ENCODE results near the gene ACKR1.
A peak's percentile ranks its signal among the peaks of the same experiment; 100 is the strongest.

Gene ACKR1

DNA sequence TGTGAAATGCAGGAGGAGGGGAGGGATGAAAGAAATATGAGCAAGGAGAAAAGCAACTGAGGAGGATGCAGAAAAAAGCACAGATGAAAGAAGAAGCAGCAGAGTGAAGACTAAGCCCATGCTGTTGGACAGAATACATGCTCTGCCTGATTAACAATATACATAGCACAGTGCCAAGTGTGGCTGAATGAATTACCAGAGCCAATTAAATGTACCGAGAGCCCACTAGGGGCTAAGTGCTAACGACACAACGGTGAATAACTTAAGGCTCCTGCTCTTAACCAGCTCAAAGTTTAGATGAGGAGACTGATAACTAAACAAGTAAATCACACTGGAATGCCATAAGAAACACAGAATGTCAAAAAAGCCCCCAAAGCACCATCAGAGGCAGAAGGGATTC lies 17.6 kb upstream of the ACKR1 start:
- DNase-seq (ENCODE audit: low read depth in 2 of 2), result no peak

- DNase-seq (ENCODE audit: low read depth in 2 of 2), result no peak
These were observed 16.9 kb upstream of the ACKR1 start for GRCh38 chr1:159187647-159188374.

- DNase-seq (ENCODE audit: low read depth in 2 of 2), result no peak
These were observed 16.3 kb upstream of the ACKR1 start for GRCh38 chr1:159188375-159188788.

GRCh38 chr1:159190441-159190840 lies 14.2 kb upstream of the ACKR1 start:
- DNase-seq (ENCODE audit: low read depth in 2 of 2), result no peak

DNA sequence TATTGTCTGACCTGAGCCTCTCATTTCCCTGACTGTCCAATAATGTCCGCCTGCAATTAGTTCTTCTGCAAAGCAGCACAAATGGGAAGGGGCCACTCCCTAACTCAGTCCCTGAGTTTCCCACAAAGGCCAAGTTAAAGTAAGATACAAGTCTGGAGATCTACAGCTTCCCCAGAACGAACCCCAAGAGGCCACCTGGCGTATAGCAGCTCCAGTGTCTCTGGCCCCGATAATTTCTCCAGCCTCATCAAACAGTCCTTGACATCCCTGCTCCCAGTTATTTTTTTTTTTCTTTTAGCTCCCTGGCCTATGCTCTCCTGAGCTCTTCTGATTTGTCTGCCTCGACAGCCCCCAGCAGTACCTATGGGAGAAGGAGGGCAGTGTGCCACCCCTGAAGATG lies 8.1 kb upstream of the ACKR1 start:
- DNase-seq (ENCODE audit: low read depth in 2 of 2), result no peak

GRCh38 chr1:159197561-159198557 lies 6.8 kb upstream of the ACKR1 start:
- peak in 1 of 2 donors; percentile 14 for DNase-seq (ENCODE audit: low read depth in 2 of 2)

GRCh38 chr1:159199901-159200300 lies 4.8 kb upstream of the ACKR1 start:
- no peak for DNase-seq (ENCODE audit: low read depth in 2 of 2)

DNA sequence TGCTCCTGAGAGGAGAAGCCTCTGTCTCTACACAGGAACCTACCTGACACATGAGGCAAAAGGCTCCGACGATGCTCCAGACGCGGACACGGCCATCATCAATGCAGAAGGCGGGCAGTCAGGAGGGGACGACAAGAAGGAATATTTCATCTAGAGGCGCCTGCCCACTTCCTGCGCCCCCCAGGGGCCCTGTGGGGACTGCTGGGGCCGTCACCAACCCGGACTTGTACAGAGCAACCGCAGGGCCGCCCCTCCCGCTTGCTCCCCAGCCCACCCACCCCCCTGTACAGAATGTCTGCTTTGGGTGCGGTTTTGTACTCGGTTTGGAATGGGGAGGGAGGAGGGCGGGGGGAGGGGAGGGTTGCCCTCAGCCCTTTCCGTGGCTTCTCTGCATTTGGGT lies 3.9 kb upstream of the ACKR1 start:
- no peak for DNase-seq (ENCODE audit: low read depth in 2 of 2)

GRCh38 chr1:159201642-159202041 lies 3.0 kb upstream of the ACKR1 start:
- DNase-seq (ENCODE audit: low read depth in 2 of 2), result no peak

DNA sequence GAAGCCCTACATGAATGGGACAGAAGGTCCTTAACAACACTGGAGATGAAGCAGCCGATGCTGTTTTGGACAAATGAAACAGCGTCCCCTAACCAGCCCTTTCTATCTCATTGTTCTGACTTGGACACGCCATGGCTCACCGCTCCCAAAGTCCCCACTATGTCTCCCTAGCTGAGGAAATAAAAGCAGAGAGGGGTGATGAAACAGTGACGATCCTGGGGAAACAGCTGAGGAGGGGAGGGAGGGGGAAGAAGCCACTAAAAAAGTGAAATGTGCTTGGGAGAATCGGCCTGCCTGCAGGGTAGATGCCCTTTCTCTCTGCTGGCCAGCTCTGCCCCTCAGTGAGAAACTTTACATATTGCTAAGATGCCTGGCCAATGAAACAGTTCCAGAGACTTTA lies 1.1 kb upstream of the ACKR1 start:
- no peak for DNase-seq (ENCODE audit: low read depth in 2 of 2)

GRCh38 chr1:159205225-159205624 lies 550 bp downstream of the ACKR1 start:
- DNase-seq (ENCODE audit: low read depth in 2 of 2), result no peak

GRCh38 chr1:159206110-159206509 lies 1.4 kb downstream of the ACKR1 start:
- DNase-seq (ENCODE audit: low read depth in 2 of 2), result no peak

GRCh38 chr1:159207080-159207479 lies 2.4 kb downstream of the ACKR1 start:
- no peak for DNase-seq (ENCODE audit: low read depth in 2 of 2)

DNA sequence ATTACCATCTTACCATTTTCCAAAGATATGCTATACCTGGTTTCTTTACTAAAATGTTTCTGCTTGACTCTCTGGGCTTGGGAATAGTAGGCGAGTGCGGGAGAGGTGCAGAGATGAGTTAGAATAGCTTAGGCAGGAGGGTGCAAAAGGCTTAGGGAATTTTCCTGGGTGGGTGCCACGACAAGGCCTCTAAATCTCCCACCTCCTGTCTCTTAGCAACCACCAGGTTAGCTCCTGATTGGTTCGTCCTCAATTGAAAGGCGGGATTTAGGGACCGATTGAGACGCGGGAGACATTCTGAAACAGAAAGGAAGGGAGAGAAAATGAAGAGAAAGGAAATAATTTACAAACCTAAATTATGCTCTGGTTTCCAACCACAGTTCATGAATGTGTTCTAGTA lies 3.1 kb downstream of the ACKR1 start:
- DNase-seq (ENCODE audit: low read depth in 2 of 2), result no peak

GRCh38 chr1:159208175-159208825 lies 3.6 kb downstream of the ACKR1 start:
- DNase-seq (ENCODE audit: low read depth in 2 of 2), result no peak

DNA sequence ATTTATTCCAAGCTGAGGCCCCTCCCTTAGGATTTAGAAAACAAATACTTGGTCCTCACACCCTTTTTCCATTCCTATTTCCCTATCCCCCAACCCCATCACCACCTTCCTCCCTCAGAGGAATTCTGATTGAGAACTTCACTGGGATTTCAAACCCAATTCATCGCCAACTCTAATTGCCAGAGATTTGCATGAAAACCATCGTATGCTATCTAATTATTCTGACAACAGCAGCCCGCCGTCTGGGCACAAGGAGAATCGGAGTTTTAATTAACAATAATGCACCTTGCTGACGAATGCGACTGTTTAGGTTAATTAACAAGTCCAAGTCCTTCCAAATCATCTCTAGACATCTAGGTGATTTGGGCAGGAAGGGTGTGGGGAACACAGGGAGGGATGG lies 4.4 kb downstream of the ACKR1 start:
- DNase-seq (ENCODE audit: low read depth in 2 of 2), result no peak

DNA sequence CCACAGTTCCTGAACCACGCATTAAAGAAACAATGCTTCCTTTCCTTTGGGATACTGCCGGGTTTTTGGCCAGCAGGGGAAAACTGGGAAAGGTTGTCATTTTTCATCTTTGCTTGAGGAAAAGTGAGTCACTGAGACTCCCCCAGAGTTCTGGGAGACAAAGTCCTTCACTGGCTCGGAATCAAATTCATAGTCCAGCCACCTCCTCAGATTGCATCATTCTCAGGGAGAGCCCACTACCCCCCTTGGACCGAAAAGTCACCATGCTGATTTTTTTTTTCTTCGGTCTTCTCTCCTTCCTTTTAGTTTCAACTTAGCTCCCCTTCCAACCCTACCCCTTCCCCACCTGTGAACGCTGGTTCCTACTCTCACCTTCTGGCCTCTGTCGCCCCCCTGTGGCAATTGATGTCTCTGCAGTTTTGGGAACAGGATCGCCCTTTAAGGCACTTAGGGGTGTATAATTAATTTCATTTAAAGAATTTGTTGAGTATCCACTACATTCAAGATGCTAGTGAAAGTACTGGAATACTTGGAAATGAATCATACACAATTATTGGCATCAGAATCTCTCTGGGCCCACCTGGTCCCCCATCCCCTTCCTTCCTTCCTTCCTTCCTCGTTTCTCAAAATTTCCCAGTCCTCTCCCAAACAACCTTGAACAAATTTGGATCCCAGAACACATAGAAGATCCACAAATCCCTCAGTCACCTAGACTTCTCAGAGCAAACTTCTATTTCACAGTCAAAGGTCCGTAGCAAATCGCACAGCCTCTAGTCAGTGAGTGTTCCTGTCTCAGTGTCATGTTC lies 6.9 kb downstream of the ACKR1 start:
- no peak for DNase-seq (ENCODE audit: low read depth in 2 of 2)

DNA sequence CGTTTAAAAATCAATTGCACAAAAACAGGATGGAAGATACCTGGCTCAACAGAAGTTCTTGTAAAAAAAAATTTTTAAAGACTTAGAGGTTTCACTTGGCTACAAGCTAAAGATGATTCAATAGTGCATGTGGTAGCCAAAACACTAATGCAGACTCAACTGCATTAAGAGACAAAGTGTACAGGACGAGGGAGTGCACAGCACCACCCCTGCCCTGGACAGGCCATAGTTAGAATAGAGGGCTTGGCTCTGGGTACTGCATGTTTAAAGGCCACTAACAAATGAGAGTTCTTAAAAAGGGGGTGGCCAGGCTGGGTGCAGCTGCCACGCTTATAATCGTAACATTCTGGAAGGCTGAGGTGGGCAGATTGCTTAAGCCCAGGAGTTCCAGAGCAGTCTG lies 7.9 kb downstream of the ACKR1 start:
- no peak for DNase-seq (ENCODE audit: low read depth in 2 of 2)

DNA sequence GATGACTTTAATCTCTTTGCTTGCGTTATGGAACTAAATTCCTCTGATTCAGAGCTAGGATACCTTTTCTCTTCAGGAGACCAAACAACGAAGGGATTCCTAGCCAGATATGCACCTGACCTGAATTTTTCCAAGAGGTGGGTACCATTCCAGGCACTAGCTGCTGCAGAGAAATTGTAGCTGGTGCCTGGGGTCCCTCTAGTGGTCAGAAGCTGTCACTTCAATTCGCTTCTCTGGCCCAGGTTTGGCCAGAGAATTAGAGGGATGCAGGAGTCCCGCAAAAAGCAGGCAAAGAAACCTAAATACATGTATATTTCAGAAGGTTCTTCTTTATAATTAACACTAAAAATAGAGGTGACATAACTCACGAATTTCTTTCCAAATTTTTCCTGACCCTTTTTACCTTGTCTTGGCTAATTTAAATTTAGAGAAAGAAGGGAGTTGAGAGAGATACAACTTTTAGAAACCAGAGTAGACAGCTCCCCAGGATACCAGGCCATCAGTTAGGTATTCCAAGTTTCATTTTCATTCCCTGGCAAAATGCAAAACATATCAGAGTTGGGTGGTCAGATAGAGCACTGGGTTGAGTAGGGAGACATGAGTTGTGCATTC lies 9.6 kb downstream of the ACKR1 start:
- no peak for DNase-seq (ENCODE audit: low read depth in 2 of 2)

- no peak for DNase-seq (ENCODE audit: low read depth in 2 of 2)
These were observed 14.3 kb downstream of the ACKR1 start for GRCh38 chr1:159218649-159219636.
